ENCODE results near the gene HDAC9.

DNA sequence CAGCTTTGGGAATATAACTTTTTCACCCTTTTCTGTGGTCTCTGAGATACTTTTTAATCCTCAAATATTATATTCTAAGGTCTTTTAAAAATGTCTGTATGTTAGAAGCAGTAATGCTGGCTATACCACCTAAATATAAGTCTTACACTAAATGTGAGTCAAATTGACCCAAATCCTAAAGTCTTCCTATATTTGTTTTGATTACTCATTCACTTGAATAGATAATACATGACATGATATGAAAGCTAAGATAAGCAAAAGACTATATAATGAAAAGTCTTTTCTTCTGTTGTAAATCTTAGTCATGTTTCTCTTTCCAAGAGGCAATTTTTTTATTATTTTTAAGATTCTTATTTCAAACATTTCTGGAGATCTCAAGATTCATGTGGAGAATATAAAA is 64.2 kb downstream of the HDAC9 start:
- TF ChIP-seq ETS1 (CRISPR knock-in tag; IDR thresholded peaks at IDR 0.05) (no peak), TCF7L2 (IDR thresholded peaks at IDR 0.05; ENCODE audit: low read depth, low read length) (no peak), USF2 (IDR thresholded peaks at IDR 0.05; ENCODE audit: low read depth, low read length) (no peak), USF2 (CRISPR knock-in tag; IDR thresholded peaks at IDR 0.05; ENCODE audit: borderline replicate concordance) (no peak), ZKSCAN1 (IDR thresholded peaks at IDR 0.05; ENCODE audit: low read length) (no peak), BRCA1 (CRISPR knock-in tag; IDR thresholded peaks at IDR 0.05) (no peak), FOSL2 (CRISPR knock-in tag; IDR thresholded peaks at IDR 0.05) (no peak), POLR2A (IDR thresholded peaks at IDR 0.05; ENCODE audit: insufficient read depth in 1 of 2, low read depth in 2 of 2, low read length in 2 of 2) (no peak), HNRNPH1 (optimal IDR thresholded peaks at IDR 0.05; ENCODE audit: low read depth, low read length) (no peak), ZNF660 (CRISPR knock-in tag; IDR thresholded peaks at IDR 0.05; ENCODE audit: borderline replicate concordance, low read depth) (no peak)
- TF ChIP-seq, protein P1, sequence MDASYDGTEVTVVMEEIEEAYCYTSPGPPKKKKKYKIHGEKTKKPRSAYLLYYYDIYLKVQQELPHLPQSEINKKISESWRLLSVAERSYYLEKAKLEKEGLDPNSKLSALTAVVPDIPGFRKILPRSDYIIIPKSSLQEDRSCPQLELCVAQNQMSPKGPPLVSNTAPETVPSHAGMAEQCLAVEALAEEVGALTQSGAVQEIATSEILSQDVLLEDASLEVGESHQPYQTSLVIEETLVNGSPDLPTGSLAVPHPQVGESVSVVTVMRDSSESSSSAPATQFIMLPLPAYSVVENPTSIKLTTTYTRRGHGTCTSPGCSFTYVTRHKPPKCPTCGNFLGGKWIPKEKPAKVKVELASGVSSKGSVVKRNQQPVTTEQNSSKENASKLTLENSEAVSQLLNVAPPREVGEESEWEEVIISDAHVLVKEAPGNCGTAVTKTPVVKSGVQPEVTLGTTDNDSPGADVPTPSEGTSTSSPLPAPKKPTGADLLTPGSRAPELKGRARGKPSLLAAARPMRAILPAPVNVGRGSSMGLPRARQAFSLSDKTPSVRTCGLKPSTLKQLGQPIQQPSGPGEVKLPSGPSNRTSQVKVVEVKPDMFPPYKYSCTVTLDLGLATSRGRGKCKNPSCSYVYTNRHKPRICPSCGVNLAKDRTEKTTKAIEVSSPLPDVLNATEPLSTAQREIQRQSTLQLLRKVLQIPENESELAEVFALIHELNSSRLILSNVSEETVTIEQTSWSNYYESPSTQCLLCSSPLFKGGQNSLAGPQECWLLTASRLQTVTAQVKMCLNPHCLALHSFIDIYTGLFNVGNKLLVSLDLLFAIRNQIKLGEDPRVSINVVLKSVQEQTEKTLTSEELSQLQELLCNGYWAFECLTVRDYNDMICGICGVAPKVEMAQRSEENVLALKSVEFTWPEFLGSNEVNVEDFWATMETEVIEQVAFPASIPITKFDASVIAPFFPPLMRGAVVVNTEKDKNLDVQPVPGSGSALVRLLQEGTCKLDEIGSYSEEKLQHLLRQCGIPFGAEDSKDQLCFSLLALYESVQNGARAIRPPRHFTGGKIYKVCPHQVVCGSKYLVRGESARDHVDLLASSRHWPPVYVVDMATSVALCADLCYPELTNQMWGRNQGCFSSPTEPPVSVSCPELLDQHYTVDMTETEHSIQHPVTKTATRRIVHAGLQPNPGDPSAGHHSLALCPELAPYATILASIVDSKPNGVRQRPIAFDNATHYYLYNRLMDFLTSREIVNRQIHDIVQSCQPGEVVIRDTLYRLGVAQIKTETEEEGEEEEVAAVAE (CRISPR knock-in tag; IDR thresholded peaks at IDR 0.05; ENCODE audit: borderline replicate concordance) = no peak
